HepG2 (cell line): ENCODE measurements around the gene TREH. TPM values are rescaled to one million over a fixed set of nuclear protein-coding genes. Genes with fewer than 3 reads are reported as not detected.

Source experiments
- ATAC-seq: fragments of 200-7000 bp; cut with Tn5 transposase; 3 replicates; pipeline ENCODE4 v1.9.1; 2020; ENCODE audit warnings: mild to moderate bottlenecking, moderate library complexity
- BruUV-seq: library from RNA; stranded (reverse); fragments of 400-500 nt; replicated peaks from 2 replicates; lab custom pipeline; 2021; lab: Mats Ljungman, UMichigan
- CTCF ChIA-PET: fragments of 300-600 bp; formaldehyde crosslinking; extraction: SDS; loops from one replicate; lab custom pipeline; 2021; ENCODE audit warnings: low total read pairs, inconsistent platforms, low intra/inter-chr PET ratio; lab: Yijun Ruan, JAX
- POLR2A ChIA-PET: fragments of 350-600 bp; sonication (Branson Sonifier 250); formaldehyde crosslinking; loops from one replicate; lab custom pipeline; 2020; ENCODE audit warnings: antibody characterized with exemption, inconsistent platforms; lab: Yijun Ruan, JAX
- DNase-seq: peaks from one replicate; pipeline ENCODE4 v3.0.0-alpha.2; 2015; ENCODE audit warnings: low spot score
- FAIRE-seq: peaks from 3 replicates; lab custom pipeline; 2011; peaks lifted over from hg19 to GRCh38; lab: Jason Lieb, UNC
- H2AFZ ChIP-seq: one replicate; pipeline ENCODE4 v1.6.1; 2011; ENCODE audit warnings: low read length, inconsistent platforms
- H3K27ac ChIP-seq: fragments of 300-600 bp; 3 replicates; pipeline ENCODE4 v1.8.0; 2011; ENCODE audit warnings: mixed run types, mild to moderate bottlenecking, mixed read lengths, low read length, inconsistent platforms; ENCODE audit not compliant: insufficient read depth; ENCODE audit errors: extremely low read length
- H3K27me3 ChIP-seq, 2 experiments: fragments of 200-600 bp in 1 of 2; 2 replicates in 1 of 2; 3 replicates in 1 of 2; pipeline versions ENCODE4 v1.6.0 to v1.8.0; 2011; ENCODE audit warnings: low read length in 2 of 2, mild to moderate bottlenecking in 2 of 2, moderate library complexity in 2 of 2, inconsistent platforms in 1 of 2; ENCODE audit not compliant: insufficient read depth in 2 of 2, control insufficient read depth in 1 of 2
- H3K36me3 ChIP-seq, 2 experiments: fragments of 200-600 bp in 1 of 2; replicated peaks in 1 of 2; 2 replicates in 1 of 2; 3 replicates in 1 of 2; pipeline versions ENCODE4 v1.5.1 to v1.8.0; 2011; ENCODE audit warnings: low read length in 2 of 2, inconsistent platforms in 1 of 2; ENCODE audit not compliant: insufficient read depth in 2 of 2, control insufficient read depth in 1 of 2
- H3K4me1 ChIP-seq: 2 replicates; pipeline ENCODE4 v1.5.1; 2012; ENCODE audit warnings: low read length, inconsistent platforms; ENCODE audit not compliant: insufficient read depth
- H3K4me2 ChIP-seq: 2 replicates; pipeline ENCODE4 v1.6.0; 2011; ENCODE audit warnings: low read depth, low read length, inconsistent platforms
- H3K4me3 ChIP-seq, 3 experiments: fragments of 200-600 bp in 1 of 3; sonication (generic), shearing (Covaris generic) in 1 of 3; replicated peaks in 1 of 3; 2 replicates each; pipeline ENCODE4 v1.5.1; 2011 to 2016; ENCODE audit warnings: low read length in 3 of 3, inconsistent platforms in 2 of 3, low read depth in 2 of 3, mild to moderate bottlenecking in 2 of 3, control low read depth in 1 of 3, mixed read lengths in 1 of 3; ENCODE audit not compliant: insufficient read depth in 1 of 3
- H3K79me2 ChIP-seq: one replicate; pipeline ENCODE4 v1.6.1; 2011; ENCODE audit warnings: low read length, inconsistent platforms; ENCODE audit not compliant: insufficient read depth
- H3K9ac ChIP-seq: 2 replicates; pipeline ENCODE4 v1.6.0; 2011; ENCODE audit warnings: mild to moderate bottlenecking, low read depth, low read length, inconsistent platforms; ENCODE audit not compliant: insufficient read depth
- H3K9me3 ChIP-seq: 2 replicates; pipeline ENCODE4 v1.5.1; 2012; ENCODE audit warnings: mild to moderate bottlenecking, low read length
- H4K20me1 ChIP-seq: 2 replicates; pipeline ENCODE4 v1.6.0; 2011; ENCODE audit warnings: inconsistent platforms, mild to moderate bottlenecking, low read length, moderate library complexity; ENCODE audit not compliant: insufficient read depth
- BRCA1 ChIP-seq: sonication (generic); formaldehyde crosslinking; IDR thresholded peaks from 2 replicates; pipeline ENCODE4 v1.4.0; 2020; ENCODE audit warnings: missing genetic modification reagents
- NCOR1 ChIP-seq: fragments of 200-600 bp; sonication (generic); IDR thresholded peaks from 2 replicates; pipeline ENCODE4 v1.7.0; 2017; ENCODE audit warnings: antibody characterized with exemption, low read length, borderline replicate concordance
- NFE2L2 ChIP-seq: fragments of 150-350 bp; IDR thresholded peaks from 2 replicates; pipeline ENCODE4 v1.6.1; 2014; ENCODE audit warnings: low read length
- NRL ChIP-seq: sonication (generic); formaldehyde crosslinking; IDR thresholded peaks from 2 replicates; pipeline ENCODE4 v1.5.0; 2020; ENCODE audit warnings: missing genetic modification reagents, mild to moderate bottlenecking, moderate library complexity, borderline replicate concordance
- SSRP1 ChIP-seq: IDR thresholded peaks from 2 replicates; pipeline ENCODE4 v1.6.1; 2016; ENCODE audit warnings: control low read depth
- ZNF446 ChIP-seq: sonication (generic); formaldehyde crosslinking; IDR thresholded peaks from 2 replicates; pipeline ENCODE4 v1.5.0; 2020; ENCODE audit warnings: mild to moderate bottlenecking, missing genetic modification reagents
- ZNF709 ChIP-seq: sonication (generic); formaldehyde crosslinking; IDR thresholded peaks from 2 replicates; pipeline ENCODE4 v1.5.0; 2020; ENCODE audit warnings: mild to moderate bottlenecking, missing genetic modification reagents
- WGBS: methylation state at CpG from one replicate; pipeline ENCODE4 v1.1.6; 2017; ENCODE audit warnings: low lambda C conversion rate; 5-methylcytosine and 5-hydroxymethylcytosine counted together
- in situ Hi-C: cut with HindIII; loops from 2 replicates; pipeline ENCODE4 v1.10.0; 2017; ENCODE audit warnings: low pct_unique_long_range_greater_than_20kb; ENCODE audit not compliant: extremely low pct_ligation_motif_present
- intact Hi-C: fragments of 100-400 bp; cut with micrococcal nuclease; formaldehyde crosslinking; loops from one replicate; pipeline ENCODE4 v1.10.0; 2022; ENCODE audit not compliant: unreplicated experiment
- polyA plus RNA-seq, 8 experiments: library from polyadenylated mRNA; depleted of rRNA in 3 of 8; stranded (reverse) in 7 of 8; unstranded in 1 of 8; fragments of >200 nt; fragmentation: Illumina TruSeq in 4 of 8; extraction: Trizol in 4 of 8; gene quantifications; 2 replicates each; pipeline versions ENCODE4 v1.2.1 to v1.2.3, GENCODE V29; 2011 to 2016; ENCODE audit warnings: low read depth in 4 of 8, missing spikeins in 1 of 8, mixed read lengths in 1 of 8; ENCODE audit not compliant: insufficient read depth in 1 of 8
- total RNA-seq, 5 experiments: library from RNA; depleted of rRNA; stranded (reverse); fragments of >200 nt; fragmentation: Illumina TruSeq; extraction: Trizol; gene quantifications; 2 replicates each; pipeline ENCODE4 v1.2.3, GENCODE V29; 2016; ENCODE audit warnings: low read depth in 1 of 5
- TF ChIP-seq, protein P1 (sequence below): sonication (generic); formaldehyde crosslinking; conservative IDR thresholded peaks from 2 replicates; pipeline ENCODE4 v1.8.0; 2022; ENCODE audit warnings: mild to moderate bottlenecking, moderate library complexity, missing genetic modification reagents
- TF ChIP-seq, protein P2 (sequence below): sonication (generic); formaldehyde crosslinking; IDR thresholded peaks from 2 replicates; pipeline ENCODE4 v1.5.0; 2020; ENCODE audit warnings: mild to moderate bottlenecking, missing genetic modification reagents
- TF ChIP-seq, protein P3 (sequence below): sonication (generic); formaldehyde crosslinking; IDR thresholded peaks from 2 replicates; pipeline ENCODE4 v1.4.0; 2020; ENCODE audit warnings: missing genetic modification reagents
- TF ChIP-seq, protein P4 (sequence below): sonication (generic); formaldehyde crosslinking; IDR thresholded peaks from 2 replicates; pipeline ENCODE4 v1.4.0; 2020; ENCODE audit warnings: missing genetic modification reagents, low read depth, mild to moderate bottlenecking, borderline replicate concordance
- TF ChIP-seq, protein P5 (sequence below): sonication (generic); formaldehyde crosslinking; conservative IDR thresholded peaks from 2 replicates; pipeline ENCODE4 v1.4.0; 2020; ENCODE audit warnings: missing genetic modification reagents

TREH gene
- total and polyA plus RNA-seq, 2 of the 13 experiments (the other 11 are each of a cell fraction or from before 2014, with no cell fraction given) = 0.53 to 0.86 TPM

DNA sequence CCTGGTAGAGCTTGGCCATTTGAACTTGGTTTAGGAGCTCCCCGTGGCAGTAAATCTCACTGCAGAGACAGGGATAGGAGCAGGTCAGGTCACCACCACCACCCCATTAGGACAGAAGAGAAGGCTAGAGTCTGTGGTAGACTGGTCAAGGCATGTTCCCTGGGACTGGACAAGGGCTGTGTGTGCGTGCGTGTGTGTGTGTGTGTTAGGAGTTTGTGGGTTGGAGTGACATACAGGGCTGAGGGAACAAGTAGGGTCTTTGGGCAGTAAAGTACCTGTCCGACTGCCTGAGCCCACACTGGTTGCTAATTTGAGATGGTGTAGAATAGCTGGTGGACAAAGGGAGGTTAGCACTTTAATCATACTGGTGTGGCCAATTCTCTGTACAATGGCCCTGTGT is 16.1 kb downstream of the TREH start:
- H3K9me3 ChIP-seq = no peaks in the 10 kb centered on the region
- H4K20me1 ChIP-seq = no peaks in the 10 kb centered on the region
- H3K4me3 ChIP-seq = no peak overlapping the region
- no peaks in the 10 kb centered on the region for H3K79me2 ChIP-seq
- 79% methylated on average over 3 of the region's 4 CpGs for WGBS
- H3K9ac ChIP-seq = no peak overlapping the region
- CTCF ChIA-PET = no interaction called here
- no TSS peak for BruUV-seq
- intact Hi-C loops (no loop called here), in situ Hi-C loops (no loop called here)
- ATAC-seq = no peak
- no peak for FAIRE-seq
- POLR2A ChIA-PET = interaction anchor here (0.6 to 1.7 kb wide), 2 partner anchors 10 to 43 kb away, joined by 3 to 6 read pairs; no protein-coding TSS in a partner anchor
- DNase-seq = no peak
- H3K27ac ChIP-seq = no peak overlapping the region
- H3K36me3 ChIP-seq = no peaks in the 10 kb centered on the region
- TF ChIP-seq NCOR1 = no peak
- TF ChIP-seq NRL (CRISPR knock-in tag) = no peak
- TF ChIP-seq, protein P1, sequence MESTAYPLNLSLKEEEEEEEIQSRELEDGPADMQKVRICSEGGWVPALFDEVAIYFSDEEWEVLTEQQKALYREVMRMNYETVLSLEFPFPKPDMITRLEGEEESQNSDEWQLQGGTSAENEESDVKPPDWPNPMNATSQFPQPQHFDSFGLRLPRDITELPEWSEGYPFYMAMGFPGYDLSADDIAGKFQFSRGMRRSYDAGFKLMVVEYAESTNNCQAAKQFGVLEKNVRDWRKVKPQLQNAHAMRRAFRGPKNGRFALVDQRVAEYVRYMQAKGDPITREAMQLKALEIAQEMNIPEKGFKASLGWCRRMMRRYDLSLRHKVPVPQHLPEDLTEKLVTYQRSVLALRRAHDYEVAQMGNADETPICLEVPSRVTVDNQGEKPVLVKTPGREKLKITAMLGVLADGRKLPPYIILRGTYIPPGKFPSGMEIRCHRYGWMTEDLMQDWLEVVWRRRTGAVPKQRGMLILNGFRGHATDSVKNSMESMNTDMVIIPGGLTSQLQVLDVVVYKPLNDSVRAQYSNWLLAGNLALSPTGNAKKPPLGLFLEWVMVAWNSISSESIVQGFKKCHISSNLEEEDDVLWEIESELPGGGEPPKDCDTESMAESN = no peak
- TF ChIP-seq, protein P2, sequence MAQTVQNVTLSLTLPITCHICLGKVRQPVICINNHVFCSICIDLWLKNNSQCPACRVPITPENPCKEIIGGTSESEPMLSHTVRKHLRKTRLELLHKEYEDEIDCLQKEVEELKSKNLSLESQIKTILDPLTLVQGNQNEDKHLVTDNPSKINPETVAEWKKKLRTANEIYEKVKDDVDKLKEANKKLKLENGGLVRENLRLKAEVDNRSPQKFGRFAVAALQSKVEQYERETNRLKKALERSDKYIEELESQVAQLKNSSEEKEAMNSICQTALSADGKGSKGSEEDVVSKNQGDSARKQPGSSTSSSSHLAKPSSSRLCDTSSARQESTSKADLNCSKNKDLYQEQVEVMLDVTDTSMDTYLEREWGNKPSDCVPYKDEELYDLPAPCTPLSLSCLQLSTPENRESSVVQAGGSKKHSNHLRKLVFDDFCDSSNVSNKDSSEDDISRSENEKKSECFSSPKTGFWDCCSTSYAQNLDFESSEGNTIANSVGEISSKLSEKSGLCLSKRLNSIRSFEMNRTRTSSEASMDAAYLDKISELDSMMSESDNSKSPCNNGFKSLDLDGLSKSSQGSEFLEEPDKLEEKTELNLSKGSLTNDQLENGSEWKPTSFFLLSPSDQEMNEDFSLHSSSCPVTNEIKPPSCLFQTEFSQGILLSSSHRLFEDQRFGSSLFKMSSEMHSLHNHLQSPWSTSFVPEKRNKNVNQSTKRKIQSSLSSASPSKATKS (CRISPR knock-in tag) = no peak
- TF ChIP-seq, protein P3, sequence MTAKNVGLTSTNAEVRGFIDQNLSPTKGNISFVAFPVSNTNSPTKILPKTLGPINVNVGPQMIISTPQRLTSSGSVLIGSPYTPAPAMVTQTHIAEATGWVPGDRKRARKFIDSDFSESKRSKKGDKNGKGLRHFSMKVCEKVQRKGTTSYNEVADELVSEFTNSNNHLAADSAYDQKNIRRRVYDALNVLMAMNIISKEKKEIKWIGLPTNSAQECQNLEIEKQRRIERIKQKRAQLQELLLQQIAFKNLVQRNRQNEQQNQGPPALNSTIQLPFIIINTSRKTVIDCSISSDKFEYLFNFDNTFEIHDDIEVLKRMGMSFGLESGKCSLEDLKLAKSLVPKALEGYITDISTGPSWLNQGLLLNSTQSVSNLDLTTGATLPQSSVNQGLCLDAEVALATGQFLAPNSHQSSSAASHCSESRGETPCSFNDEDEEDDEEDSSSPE = no peak
- no peak for TF ChIP-seq SSRP1 (CRISPR knock-in tag)
- TF ChIP-seq, protein P4, sequence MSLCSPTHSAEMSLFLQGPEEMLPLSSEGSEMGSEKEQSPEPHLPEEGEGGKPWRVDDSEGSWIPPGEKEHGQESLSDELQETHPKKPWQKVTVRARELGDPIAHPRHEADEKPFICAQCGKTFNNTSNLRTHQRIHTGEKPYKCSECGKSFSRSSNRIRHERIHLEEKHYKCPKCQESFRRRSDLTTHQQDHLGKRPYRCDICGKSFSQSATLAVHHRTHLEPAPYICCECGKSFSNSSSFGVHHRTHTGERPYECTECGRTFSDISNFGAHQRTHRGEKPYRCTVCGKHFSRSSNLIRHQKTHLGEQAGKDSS (CRISPR knock-in tag) = no peak
- no peak for TF ChIP-seq BRCA1 (CRISPR knock-in tag)
- no peak for TF ChIP-seq ZNF446
- TF ChIP-seq, protein P5, sequence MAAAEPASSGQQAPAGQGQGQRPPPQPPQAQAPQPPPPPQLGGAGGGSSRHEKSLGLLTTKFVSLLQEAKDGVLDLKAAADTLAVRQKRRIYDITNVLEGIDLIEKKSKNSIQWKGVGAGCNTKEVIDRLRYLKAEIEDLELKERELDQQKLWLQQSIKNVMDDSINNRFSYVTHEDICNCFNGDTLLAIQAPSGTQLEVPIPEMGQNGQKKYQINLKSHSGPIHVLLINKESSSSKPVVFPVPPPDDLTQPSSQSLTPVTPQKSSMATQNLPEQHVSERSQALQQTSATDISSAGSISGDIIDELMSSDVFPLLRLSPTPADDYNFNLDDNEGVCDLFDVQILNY (CRISPR knock-in tag) = no peak
- TF ChIP-seq NFE2L2 = no peak
- TF ChIP-seq ZNF709 = no peak
- no peaks in the 10 kb centered on the region for H3K27me3 ChIP-seq
- H2AFZ ChIP-seq = no peak overlapping the region
- peaks cover 32% of the 10 kb centered on the region for H3K4me1 ChIP-seq
- no peak overlapping the region for H3K4me2 ChIP-seq
